GM13976 (cell line): ENCODE measurements around the gene BSPH1.

ENCODE experiments used
- DNase-seq: peaks from one replicate; pipeline ENCODE4 v3.0.0; 2012; ENCODE audit warnings: low spot score
- CTCF ChIP-seq: IDR thresholded peaks from 2 replicates; pipeline ENCODE4 v1.5.1; 2012; ENCODE audit warnings: borderline replicate concordance, mild to moderate bottlenecking; ENCODE audit not compliant: insufficient read depth; ENCODE audit errors: extremely low read depth, missing control alignments, control extremely low read depth
- in situ Hi-C: fragments of 300-500 bp; cut with MboI; formaldehyde crosslinking; loops from one replicate; pipeline ENCODE4 v1.12.0; 2022; ENCODE audit warnings: low sequenced_read_pairs, mixed read lengths, inconsistent platforms; ENCODE audit not compliant: unreplicated experiment

Gene BSPH1

GRCh38 chr19:48023518-48023917 is 31.5 kb upstream of the BSPH1 start:
- in situ Hi-C loops: no loop called here
- TF ChIP-seq CTCF: no peak
- DNase-seq: no peak

- DNase-seq: no peak
- TF ChIP-seq CTCF: no peak
- in situ Hi-C loops: no loop called here
Observed at GRCh38 chr19:48023011-48023410, 31.0 kb upstream of the BSPH1 start.

- no peak for TF ChIP-seq CTCF
- DNase-seq: no peak
- in situ Hi-C loops: no loop called here
Observed at GRCh38 chr19:48020686-48021085, 28.7 kb upstream of the BSPH1 start.

- in situ Hi-C loops: no loop called here
- no peak for DNase-seq
- TF ChIP-seq CTCF: no peak
Observed at GRCh38 chr19:48010932-48011758, 19.2 kb upstream of the BSPH1 start.

GRCh38 chr19:48006762-48007161 is 14.8 kb upstream of the BSPH1 start:
- TF ChIP-seq CTCF: no peak
- no peak for DNase-seq
- in situ Hi-C loops: no loop called here

- no peak for TF ChIP-seq CTCF
- in situ Hi-C loops: no loop called here
- DNase-seq: no peak
Observed at GRCh38 chr19:48004236-48004635, 12.3 kb upstream of the BSPH1 start.
